Stimulated activated CD4-positive, alpha-beta T cell treated with anti-CD3 and anti-CD28 coated beads, Interleukin-15, amount 100 ng/mL, for 1 hour (primary cell): ENCODE data around the gene PRTFDC1.
"Not testable (repeated sequence)": the region's sequence is repeated elsewhere in the genome, so short reads cannot be mapped to it uniquely, and the experiment has no call there.

Source experiments
- DNase-seq, 2 donors: peaks; one replicate each; pipeline ENCODE4 v3.0.0-alpha.2; 2020; ENCODE audit warnings: low read depth in 1 of 2, low spot score in 1 of 2

The PRTFDC1 gene

GRCh38 chr10:24935504-24936292 lies 16.7 kb downstream of the PRTFDC1 start:
- no peak for DNase-seq

GRCh38 chr10:24931236-24931635 lies 21.2 kb downstream of the PRTFDC1 start:
- DNase-seq, result no peak

GRCh38 chr10:24930427-24930826 lies 22.0 kb downstream of the PRTFDC1 start:
- DNase-seq, result no peak

GRCh38 chr10:24929904-24930303 lies 22.5 kb downstream of the PRTFDC1 start:
- DNase-seq, result no peak

GRCh38 chr10:24929056-24929544 lies 23.3 kb downstream of the PRTFDC1 start:
- no peak for DNase-seq

GRCh38 chr10:24928163-24928562 lies 24.2 kb downstream of the PRTFDC1 start:
- DNase-seq, result no peak

GRCh38 chr10:24926557-24926956 lies 25.8 kb downstream of the PRTFDC1 start:
- DNase-seq, result no peak

GRCh38 chr10:24925799-24926198 lies 26.6 kb downstream of the PRTFDC1 start:
- DNase-seq, result no peak

- not testable (repeated sequence) for DNase-seq
Measured at GRCh38 chr10:24924483-24924882, 27.9 kb downstream of the PRTFDC1 start.

GRCh38 chr10:24922222-24922868 lies 30.1 kb downstream of the PRTFDC1 start:
- not testable (repeated sequence) for DNase-seq

- peak in 1 of 2 donors; percentile 40 for DNase-seq
Measured at GRCh38 chr10:24920907-24921881, 31.2 kb downstream of the PRTFDC1 start.

GRCh38 chr10:24920192-24920591 lies 32.2 kb downstream of the PRTFDC1 start:
- not testable (repeated sequence) for DNase-seq

- not testable (repeated sequence) for DNase-seq
Measured at GRCh38 chr10:24919629-24920028, 32.8 kb downstream of the PRTFDC1 start.

- DNase-seq, result no peak
Measured at GRCh38 chr10:24917979-24918378, 34.4 kb downstream of the PRTFDC1 start.

- no peak for DNase-seq
Measured at GRCh38 chr10:24917493-24917892, 34.9 kb downstream of the PRTFDC1 start.

- DNase-seq, result no peak
Measured at GRCh38 chr10:24916365-24916764, 36.0 kb downstream of the PRTFDC1 start.

GRCh38 chr10:24915304-24915703 lies 37.1 kb downstream of the PRTFDC1 start:
- DNase-seq, result no peak

- no peak for DNase-seq
Measured at GRCh38 chr10:24914148-24914547, 38.3 kb downstream of the PRTFDC1 start.

- DNase-seq, result no peak
Measured at GRCh38 chr10:24912215-24912614, 40.2 kb downstream of the PRTFDC1 start.

GRCh38 chr10:24911029-24911428 lies 41.4 kb downstream of the PRTFDC1 start:
- no peak for DNase-seq

GRCh38 chr10:24910574-24910973 lies 41.8 kb downstream of the PRTFDC1 start:
- no peak for DNase-seq
